GM21423 (cell line): ENCODE measurements around the gene TMEM181.

Experiments used
- ATAC-seq: cut with Tn5 transposase; IDR thresholded peaks from one replicate; pipeline ENCODE4 v1.9.1; 2021; ENCODE audit warnings: mild to moderate bottlenecking, moderate library complexity; ENCODE audit not compliant: unreplicated experiment

The TMEM181 gene

DNA sequence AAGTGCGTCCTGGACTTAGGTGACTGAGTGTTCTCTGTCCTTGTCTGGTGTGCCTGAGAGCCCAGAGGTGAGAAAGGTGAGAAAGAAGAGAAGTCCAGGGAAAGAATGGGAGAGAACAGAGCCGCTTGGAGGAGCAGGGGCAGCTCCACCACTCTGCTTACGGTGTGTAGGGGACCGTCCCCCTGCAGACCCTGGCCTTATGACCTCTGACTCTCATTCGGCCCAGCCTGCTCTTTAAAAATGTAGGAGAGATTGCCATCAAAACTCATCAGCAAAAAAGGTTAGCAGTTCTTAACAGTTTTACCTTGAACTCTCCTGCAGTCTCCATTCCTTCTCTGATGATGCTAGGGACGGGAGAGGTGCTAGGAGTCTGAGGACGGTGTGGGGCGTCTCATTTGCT, 2.0 kb downstream of the TMEM181 start:
- no peak for ATAC-seq

GRCh38 chr6:158564243-158565121, 4.6 kb downstream of the TMEM181 start:
- ATAC-seq = no peak

GRCh38 chr6:158565122-158565429, 5.2 kb downstream of the TMEM181 start:
- ATAC-seq = no peak

- no peak for ATAC-seq
These were observed 5.7 kb downstream of the TMEM181 start for GRCh38 chr6:158565482-158566040.

- ATAC-seq = no peak
These were observed 6.4 kb downstream of the TMEM181 start for GRCh38 chr6:158566207-158566818.

DNA sequence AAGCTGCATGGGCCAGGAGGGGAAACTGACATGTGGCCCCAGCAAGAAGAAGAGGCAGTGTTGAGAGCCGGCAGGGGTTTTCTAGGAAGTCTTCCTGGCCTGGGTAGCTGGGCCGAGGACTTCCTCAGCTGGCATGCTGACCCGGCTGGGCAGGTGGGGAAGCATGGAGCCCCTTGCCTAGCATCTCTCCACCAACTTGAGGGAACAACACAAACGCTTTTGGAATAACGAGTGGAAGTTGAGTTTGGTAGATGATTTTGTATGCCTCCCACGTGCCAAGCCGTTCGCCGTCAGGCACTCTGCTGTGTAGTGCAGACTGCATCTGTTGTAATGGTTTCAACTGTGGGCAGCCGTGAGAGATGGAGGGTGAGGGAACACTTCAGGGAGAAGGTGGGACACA, 7.3 kb downstream of the TMEM181 start:
- ATAC-seq = no peak

DNA sequence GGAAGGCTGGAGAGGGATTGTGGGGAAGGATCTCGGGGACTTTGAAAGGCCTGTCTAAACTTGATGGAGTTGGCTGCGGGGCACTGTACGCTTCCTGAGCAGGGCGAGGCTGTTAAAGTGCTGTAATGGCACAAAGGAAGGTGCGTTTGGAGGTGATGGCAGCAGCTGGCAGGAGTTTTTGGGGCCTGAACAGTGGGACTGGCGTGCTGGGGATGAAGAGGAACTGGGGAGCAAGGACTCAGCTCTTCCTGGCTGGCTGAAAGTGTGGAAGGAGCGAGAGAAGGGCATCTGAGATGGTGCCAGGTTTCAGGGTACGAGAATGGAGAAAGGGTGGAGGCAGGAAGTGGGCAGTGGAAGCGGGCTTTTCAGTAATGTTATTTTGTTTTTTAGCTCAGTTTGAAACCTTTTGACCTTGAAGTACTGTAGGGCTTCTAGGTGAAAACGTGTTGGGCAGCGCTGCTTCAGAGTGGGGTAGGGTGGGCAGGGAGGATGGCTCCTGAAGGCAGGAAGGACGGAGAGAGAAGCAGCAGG, 8.0 kb downstream of the TMEM181 start:
- ATAC-seq = no peak

DNA sequence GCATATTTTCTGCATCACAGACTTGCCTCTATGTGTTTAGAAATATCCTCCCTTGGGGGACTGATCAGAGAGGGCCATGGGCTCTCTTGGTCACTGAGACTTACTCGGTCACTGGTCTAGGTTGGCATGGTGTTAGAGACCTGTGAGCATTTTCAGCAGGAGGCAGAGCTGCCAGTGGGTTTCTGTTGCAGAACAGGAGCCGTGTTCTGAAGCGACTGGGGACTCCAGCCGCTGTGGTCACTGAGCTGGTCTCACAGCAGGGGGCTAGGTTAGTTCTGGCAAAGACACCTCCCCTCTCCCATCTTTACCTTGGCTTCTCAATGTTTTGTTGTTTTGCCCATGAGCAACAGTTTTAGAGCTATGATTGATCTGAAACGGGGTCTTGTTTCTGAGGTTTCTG, 8.7 kb downstream of the TMEM181 start:
- no peak for ATAC-seq

DNA sequence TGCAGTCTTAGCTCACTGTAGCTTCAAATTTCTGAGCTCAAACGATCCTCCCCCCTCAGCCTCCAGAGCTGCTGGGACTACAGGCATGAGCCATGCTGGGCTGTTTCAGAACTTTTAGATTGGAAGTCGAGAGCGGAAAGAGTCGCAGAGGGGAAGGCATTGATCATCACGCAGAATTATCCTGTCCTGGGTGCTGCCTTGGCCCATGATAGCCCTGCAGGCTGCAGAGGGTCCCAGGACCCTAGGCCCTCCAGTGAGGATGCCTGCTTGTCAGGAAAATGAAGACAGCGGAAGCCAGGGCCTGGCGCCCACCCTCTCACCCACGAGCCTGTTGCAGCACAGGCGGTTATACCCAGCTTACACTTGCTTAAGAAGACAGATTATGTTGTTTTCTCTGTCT, 9.1 kb downstream of the TMEM181 start:
- no peak for ATAC-seq

- ATAC-seq = no peak
These were observed 10.7 kb downstream of the TMEM181 start for GRCh38 chr6:158570681-158570962.

GRCh38 chr6:158571826-158572652, 12.1 kb downstream of the TMEM181 start:
- no peak for ATAC-seq

GRCh38 chr6:158572653-158573541, 13.0 kb downstream of the TMEM181 start:
- no peak for ATAC-seq

GRCh38 chr6:158573542-158573931, 13.6 kb downstream of the TMEM181 start:
- no peak for ATAC-seq

DNA sequence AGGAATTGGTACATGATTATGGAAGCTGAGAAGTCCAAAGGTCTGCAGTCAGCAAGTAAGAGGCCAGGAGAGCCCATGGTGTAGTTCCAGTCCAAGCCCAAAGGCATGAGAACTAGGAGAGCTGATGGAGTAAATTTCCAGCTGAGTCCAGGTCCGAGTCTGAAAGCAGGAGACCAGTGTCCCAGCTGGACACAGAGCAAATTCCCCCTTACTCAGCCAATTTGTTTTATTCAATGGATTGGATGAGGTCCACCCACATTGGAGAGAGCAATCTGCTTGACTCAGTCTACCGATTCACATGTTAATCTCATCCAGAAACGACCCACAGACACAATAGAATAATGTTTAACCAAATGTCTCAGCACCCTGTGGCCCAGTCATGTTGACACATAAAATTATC, 14.9 kb downstream of the TMEM181 start:
- ATAC-seq = no peak

- no peak for ATAC-seq
These were observed 15.7 kb downstream of the TMEM181 start for GRCh38 chr6:158575550-158575949.

DNA sequence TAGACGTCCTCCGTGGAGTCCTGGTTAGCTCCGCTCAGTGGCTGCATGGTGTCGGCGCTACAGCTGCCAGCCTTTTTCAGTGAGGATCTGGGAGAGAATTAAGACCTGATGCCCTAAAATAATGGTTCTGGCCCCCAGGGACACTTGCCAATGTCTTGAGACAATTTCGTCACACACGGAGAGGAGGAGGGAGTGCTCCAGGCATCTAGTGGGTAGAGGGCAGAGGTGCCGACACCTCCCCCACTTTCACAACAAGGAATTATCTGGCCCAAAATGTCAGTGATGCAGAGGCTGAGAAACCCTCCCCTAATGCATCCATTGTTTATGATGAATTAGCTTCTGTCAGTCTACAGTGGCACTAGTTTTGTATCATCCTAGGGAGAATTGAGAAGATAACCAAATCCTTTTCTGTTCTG, 24.4 kb downstream of the TMEM181 start:
- ATAC-seq = no peak

DNA sequence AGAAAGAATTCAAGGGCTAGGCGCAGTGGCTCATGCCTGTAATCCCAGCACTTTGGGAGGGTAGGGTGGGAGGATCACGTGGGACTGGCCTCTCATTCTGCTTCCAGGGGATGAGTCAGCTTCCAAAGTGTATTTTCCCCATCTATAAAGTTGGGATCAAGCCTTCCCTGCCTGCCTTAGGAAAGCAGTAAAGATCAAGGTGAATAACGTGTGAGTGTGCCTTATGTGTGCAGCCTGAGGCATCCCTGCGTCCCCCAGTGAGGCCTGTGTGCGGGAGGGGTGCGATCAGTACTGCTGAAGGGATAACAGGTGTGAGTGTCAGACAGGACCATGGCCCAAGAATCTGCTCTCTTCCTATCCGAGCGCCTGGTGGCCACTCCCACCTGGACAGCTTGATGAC, 26.8 kb downstream of the TMEM181 start:
- no peak for ATAC-seq

- ATAC-seq = no peak
These were observed 29.5 kb downstream of the TMEM181 start for GRCh38 chr6:158589366-158589765.

DNA sequence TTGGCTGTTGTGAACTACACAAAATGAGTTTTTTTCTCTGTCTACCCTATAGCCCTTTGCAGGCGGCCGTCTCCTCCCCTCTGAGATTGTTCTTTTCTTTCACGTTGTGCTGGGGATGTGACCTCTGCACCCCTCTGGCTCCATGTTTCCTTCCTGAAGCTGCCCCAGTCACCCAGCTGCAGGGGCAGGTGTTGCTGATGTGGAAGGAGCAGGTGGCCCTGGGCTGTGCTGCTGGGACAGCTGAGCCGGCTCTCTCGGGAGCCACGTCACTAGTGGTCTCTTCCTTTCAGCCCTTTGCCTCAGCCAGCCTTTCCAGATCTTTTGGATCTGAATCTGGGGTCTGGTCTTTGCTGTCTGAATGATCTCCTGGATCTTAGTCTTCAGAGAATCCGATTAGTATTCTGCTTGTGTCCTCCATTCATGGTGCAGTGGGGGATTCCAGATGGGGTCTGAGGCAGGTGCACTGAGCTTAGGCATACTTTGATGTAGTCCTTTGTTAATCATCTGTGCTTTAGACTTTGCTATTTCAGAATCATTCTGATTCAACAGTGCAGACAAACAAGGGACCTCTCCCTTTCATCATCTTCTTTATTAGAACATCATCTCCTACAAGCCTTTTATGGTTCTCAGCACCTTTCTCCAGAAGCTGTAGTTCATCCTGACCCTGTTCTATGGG, 31.4 kb downstream of the TMEM181 start:
- no peak for ATAC-seq

DNA sequence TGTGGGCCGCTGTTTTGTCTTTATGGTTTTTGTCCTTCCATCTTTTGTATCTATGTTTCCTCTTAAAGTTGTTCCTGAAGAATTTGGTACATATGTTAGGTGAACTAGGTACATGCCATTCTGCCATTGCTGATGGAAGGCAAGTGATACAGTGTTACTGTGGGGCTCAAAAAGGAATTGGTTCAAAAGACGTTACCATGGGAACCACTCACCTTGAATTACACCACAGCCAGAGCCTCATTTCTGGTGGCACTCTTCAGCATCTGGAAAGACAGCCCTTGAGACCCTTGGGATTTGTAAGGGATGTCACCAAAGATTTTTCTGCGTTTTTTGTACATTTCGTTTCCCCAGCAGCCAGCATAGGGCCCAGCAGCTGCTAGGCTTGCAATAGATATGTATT, 31.9 kb downstream of the TMEM181 start:
- ATAC-seq = no peak
